Ishikawa (cell line): Measurements from ENCODE around the gene PSTPIP1.

Source experiments
- CEBPB ChIP-seq: IDR thresholded peaks from 2 replicates; pipeline ENCODE4 v1.6.1; 2012
- CREB1 ChIP-seq: IDR thresholded peaks from 2 replicates; pipeline ENCODE4 v1.6.1; 2012; ENCODE audit warnings: low read depth
- EGR1 ChIP-seq: IDR thresholded peaks from 2 replicates; pipeline ENCODE4 v1.6.1; 2012
- EP300 ChIP-seq: IDR thresholded peaks from 2 replicates; pipeline ENCODE4 v1.6.1; 2012; ENCODE audit warnings: borderline replicate concordance
- FOXM1 ChIP-seq: IDR thresholded peaks from 2 replicates; pipeline ENCODE4 v1.6.1; 2012; ENCODE audit warnings: low read depth, borderline replicate concordance
- RAD21 ChIP-seq: IDR thresholded peaks from 2 replicates; pipeline ENCODE4 v1.6.1; 2012; ENCODE audit warnings: low read depth
- TAF1 ChIP-seq: IDR thresholded peaks from 2 replicates; pipeline ENCODE4 v1.6.1; 2012; ENCODE audit warnings: low read depth, mild to moderate bottlenecking
- TCF12 ChIP-seq: IDR thresholded peaks from 2 replicates; pipeline ENCODE4 v1.6.1; 2012; ENCODE audit warnings: low read depth
- TEAD4 ChIP-seq: IDR thresholded peaks from 2 replicates; pipeline ENCODE4 v1.6.1; 2012
- YY1 ChIP-seq: IDR thresholded peaks from 2 replicates; pipeline ENCODE4 v1.6.1; 2012; ENCODE audit warnings: low read depth
- TF ChIP-seq, protein P1 (sequence below): IDR thresholded peaks from 2 replicates; pipeline ENCODE4 v1.6.1; 2012; ENCODE audit warnings: low read depth, mild to moderate bottlenecking
- TF ChIP-seq, protein P2 (sequence below): IDR thresholded peaks from 2 replicates; pipeline ENCODE4 v1.6.1; 2012

DNA sequence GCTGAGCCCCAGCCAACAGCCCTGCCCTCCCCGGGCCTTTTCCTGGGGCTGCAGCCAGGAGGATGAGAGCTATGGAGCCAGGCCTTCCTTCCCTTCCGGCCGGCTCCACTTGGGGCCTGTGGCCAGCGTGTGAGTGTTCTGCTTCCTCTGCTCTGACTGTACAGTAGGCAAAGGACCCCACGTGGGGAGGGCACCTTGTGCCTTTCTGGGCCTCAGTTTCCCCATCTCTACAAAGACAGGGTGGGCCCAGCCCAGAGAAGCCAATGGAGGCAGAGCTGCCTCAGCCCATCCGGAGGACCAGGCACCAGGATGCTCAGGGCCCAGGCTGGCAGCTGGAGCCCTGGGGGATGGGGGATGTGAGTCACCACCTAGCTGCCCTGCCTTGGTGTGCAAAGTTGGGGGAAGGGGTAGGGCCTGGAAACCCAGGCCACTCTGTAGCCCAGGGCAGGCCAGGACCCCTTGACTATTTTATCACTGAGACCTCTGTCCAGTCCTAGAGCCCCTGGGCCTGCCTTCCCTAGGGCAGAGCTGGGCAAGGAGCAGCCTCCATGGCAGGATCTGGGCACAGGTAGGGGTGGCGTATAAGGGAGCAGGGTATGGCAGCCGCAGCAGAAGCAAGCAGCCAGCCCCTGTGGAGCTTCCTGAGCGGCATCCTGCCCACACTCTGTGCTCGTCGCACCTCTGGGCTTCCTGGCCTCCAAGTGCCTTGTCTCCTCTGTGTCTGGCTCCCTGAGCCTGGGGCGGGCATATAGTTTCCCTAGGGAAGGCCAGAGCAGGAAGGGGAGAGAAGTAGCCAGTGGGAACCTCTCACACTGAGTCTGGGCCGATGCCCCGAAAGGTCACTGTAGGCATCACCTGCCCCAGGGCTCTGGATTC is 1.8 kb downstream of the PSTPIP1 start:
- no peak for TF ChIP-seq TCF12
- TF ChIP-seq, protein P1, sequence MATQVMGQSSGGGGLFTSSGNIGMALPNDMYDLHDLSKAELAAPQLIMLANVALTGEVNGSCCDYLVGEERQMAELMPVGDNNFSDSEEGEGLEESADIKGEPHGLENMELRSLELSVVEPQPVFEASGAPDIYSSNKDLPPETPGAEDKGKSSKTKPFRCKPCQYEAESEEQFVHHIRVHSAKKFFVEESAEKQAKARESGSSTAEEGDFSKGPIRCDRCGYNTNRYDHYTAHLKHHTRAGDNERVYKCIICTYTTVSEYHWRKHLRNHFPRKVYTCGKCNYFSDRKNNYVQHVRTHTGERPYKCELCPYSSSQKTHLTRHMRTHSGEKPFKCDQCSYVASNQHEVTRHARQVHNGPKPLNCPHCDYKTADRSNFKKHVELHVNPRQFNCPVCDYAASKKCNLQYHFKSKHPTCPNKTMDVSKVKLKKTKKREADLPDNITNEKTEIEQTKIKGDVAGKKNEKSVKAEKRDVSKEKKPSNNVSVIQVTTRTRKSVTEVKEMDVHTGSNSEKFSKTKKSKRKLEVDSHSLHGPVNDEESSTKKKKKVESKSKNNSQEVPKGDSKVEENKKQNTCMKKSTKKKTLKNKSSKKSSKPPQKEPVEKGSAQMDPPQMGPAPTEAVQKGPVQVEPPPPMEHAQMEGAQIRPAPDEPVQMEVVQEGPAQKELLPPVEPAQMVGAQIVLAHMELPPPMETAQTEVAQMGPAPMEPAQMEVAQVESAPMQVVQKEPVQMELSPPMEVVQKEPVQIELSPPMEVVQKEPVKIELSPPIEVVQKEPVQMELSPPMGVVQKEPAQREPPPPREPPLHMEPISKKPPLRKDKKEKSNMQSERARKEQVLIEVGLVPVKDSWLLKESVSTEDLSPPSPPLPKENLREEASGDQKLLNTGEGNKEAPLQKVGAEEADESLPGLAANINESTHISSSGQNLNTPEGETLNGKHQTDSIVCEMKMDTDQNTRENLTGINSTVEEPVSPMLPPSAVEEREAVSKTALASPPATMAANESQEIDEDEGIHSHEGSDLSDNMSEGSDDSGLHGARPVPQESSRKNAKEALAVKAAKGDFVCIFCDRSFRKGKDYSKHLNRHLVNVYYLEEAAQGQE, result no peak
- no peak for TF ChIP-seq EP300
- no peak for TF ChIP-seq CEBPB
- TF ChIP-seq, protein P2, sequence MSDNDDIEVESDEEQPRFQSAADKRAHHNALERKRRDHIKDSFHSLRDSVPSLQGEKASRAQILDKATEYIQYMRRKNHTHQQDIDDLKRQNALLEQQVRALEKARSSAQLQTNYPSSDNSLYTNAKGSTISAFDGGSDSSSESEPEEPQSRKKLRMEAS, result no peak
- TF ChIP-seq RAD21, result no peak
- TF ChIP-seq TAF1, result no peak
- no peak for TF ChIP-seq FOXM1
- TF ChIP-seq YY1, result no peak
- no peak for TF ChIP-seq CREB1
- TF ChIP-seq TEAD4, result no peak
- TF ChIP-seq EGR1, result no peak
